Measurements from ENCODE around the gene SYNPO2.
"Not testable (repeated sequence)": the region's sequence is repeated elsewhere in the genome, so short reads cannot be mapped to it uniquely, and the experiment has no call there.

The SYNPO2 gene

DNA sequence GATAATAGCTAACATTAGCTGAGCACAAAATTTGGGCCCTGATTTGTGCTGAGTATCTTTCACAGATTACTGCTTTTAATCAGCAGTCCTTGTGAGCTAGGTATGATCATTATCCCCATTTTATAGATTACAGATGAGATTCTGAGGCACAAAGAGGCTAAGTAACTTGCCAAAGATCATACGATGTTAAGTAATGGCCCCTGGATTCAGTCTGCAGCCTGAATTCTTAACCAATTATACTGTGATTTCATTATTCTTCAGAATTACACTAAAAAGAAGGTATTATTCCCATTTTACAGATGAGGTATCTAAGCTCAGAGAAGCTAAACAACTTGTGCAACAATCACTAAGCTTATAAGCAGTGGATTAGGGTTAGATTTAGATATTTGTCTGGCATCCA lies 149.1 kb downstream of the SYNPO2 start:
- no peak for DNase-seq

DNA sequence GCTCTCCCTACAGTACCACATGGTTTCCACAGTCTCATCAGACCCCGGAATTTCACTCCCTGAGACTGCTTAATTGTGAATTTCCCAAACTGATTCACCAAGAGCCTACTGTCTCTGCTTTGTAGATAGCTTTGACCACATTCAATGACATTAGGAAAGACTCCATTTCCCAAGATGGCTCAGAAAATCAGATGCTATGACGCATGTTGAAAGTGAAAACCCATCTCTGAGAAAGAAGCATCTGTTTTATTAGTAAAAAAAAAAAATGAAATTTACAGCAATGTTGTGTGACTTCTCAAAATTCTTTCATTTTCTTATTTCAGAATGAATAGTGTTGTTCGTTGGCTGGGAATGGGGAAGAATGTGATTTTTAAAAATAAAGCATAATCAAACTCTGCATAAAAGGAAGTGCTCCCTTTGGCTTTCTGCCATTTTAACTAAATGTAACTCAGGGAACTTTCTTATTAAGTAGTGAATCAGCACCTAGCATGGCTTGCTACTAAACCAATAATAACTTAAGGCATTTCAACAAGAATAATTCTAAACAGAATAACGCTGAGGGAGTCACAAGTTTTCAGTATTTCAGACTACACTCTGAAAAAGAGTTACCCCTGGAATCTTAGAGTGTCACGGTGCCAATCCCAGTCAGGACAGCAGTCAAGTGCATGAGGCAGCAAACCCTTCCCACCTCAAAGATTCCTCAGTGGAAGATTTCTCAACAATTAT lies 149.6 kb downstream of the SYNPO2 start:
- DNase-seq = no peak

DNA sequence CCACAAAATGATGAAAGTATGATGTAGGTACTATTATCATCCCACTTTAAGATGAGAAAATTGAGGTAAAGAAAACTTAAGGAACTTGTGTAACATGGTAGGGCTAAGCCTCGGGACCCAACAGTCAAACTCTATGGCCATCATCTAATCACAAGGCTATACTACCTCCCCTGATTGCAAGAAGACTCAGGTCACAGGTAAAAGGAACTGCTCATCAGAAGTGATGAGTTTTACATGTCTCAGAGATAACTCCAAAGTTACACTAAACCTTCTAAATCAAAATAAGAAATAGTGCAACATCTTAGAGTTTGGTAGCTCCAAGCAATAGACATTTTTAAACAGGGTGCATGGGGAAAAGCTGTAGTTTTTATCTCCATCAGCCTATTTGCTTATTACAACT lies 150.5 kb downstream of the SYNPO2 start:
- DNase-seq = no peak

DNA sequence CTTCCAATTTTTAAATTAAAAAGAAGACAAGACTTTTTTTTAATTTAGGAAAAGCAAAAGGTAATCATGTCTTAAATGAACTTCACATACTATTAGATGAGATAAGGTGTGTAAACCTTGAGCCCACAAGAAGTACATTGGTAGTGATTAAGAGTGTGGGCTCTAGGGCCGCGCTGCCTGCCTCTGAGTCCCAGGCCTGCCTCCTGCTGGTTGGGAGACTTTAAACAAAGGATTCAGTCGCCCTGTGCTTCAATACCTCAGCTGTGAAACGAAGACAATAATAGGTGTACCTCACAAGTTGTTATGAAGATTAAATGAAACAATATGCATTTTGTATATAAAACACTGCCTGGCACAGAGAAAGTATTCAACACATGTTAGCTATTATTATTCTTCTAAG lies 151.1 kb downstream of the SYNPO2 start:
- no peak for DNase-seq

DNA sequence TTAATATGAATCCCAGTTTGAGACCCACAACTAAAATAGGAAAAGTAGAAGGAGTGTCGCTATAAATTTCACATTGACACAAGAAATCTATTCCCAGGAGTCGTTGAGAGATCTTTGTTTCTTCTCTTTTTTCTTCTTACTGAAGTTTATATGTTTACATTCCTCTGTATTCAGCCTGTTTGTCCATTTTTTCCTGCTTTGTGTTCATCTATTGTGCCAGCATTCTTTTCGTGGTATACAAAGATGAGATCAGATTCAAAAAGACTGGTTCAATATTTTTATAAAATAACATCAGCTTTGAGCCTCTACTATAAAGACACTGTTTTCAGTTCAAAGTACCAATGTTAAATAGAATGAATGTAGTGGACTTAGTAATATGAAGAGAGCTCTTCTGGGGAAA lies 151.6 kb downstream of the SYNPO2 start:
- DNase-seq = no peak

DNA sequence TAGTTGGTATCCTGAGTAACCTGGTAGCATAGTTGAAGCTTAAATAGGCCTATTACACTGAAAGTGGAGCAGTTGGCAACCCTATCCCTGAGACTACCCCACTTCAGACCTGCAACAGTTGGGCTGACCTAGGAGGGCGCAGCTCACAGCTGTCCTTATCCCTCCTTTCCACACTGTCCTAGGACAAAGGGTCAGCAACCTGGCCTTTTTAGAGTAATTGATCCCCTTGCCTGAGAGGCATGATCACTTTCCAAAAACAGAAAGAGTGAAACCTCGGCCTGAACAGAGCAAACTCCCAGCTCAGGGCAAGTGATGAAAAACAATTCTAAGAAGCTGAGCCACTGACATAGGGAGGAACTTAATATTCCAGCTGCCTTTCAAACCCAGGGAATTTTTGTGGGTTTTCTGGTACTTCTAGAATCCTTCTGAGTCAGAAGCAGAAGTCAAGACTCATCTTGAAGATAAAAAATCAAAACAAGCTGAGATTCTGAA lies 152.1 kb downstream of the SYNPO2 start:
- no peak for DNase-seq

DNA sequence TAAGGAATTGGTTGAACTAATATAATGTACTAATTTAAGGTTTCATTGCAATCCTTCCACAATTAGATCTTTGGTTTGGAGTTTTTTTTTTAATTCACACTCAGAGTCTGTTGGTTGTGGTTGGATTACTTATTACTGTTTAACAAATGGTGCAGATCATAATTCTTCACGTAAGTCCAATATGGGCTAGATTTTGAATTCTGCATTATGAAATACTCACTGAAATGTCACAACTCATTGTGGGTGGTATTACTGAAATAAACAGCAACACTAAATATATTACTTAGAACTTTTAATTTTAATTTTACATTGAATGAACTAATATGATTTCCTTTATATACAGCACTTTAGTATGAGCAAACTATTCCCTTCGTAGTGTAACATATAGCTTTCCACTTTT lies 152.7 kb downstream of the SYNPO2 start:
- DNase-seq = no peak

DNA sequence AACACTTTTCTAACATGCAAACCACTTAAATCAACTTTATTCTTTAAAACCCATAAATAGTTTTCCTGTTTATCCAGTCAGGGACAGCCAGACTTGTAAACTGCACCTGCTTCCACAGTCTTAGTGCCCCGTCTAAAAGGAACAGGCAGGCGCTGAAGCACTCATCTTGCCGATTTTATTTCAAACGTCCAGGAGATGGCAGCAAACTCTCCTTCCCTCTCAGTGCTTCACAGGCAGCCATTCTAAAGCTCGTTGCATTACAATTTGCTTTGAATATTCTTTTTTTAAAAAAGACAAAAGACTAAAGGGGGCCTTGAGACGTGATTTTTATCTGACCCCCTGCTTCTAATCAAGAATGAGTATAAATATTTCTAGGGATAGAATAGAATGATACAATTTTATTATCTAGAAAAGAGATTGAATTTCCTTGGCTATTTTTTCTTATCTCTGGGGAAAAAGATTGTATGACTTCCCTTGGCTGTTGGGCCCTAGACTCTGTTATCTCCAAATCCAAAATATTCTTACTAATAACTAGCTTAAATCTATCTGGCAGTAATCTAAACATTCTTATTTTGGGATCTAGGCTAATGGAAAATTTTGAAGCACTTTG lies 153.4 kb downstream of the SYNPO2 start:
- peak; percentile 24 for DNase-seq

DNA sequence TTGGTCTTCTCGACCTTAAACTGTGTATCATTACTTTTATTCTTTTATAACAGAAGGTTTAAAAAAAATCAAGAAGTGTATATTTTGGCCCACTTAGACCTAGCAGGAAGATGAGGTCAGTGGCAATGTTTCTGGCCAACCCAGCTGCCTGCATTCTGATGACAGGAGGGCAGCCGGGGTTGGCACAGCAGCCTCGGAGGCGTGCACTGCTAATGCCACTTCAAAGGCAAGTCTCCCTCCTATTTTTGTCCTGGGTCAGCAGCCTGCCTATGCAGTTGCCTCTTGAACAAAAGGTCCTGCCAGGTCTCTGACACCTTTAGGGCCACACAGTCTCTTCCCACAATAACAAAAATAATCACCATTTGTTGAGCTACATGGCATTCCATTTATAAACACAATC lies 157.6 kb downstream of the SYNPO2 start:
- no peak for DNase-seq

DNA sequence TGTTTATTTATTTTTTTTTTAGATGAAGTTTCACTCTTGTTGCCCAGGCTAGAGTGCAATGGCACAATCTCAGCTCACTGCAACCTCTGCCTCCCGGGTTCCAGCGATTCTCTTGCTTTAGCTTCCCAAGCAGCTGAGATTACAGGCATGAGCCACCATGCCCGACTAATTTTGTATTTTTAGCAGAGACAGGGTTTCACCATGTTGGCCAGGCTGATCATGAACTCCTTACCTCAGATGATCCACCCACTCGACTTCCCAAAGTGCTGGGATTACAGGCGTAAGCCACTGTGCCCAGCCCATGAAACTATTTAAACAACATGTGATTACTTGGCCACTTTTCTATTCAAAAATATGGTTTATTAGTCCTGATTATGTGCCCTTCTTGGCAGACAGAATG lies 158.4 kb downstream of the SYNPO2 start:
- DNase-seq = not testable (repeated sequence)

DNA sequence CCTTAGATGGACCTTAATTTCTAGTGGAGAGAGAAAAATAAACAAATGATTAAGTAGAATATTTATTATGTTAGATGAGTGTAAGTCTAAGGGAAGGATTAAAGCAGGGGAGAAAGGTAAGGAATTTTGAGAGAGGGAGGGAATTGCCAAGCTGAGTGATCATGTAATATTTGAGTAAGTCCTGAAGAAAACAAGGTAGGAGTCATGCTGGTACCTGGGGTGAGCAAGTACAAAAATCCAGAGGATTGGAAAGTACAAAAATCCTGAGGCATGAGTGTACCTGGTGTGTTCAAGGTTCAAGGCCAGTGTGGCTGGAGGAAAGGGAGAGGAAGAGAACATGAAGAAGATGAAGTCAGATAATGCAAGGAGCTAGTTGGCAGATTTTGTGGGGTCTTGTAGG lies 159.8 kb downstream of the SYNPO2 start:
- DNase-seq = no peak

DNA sequence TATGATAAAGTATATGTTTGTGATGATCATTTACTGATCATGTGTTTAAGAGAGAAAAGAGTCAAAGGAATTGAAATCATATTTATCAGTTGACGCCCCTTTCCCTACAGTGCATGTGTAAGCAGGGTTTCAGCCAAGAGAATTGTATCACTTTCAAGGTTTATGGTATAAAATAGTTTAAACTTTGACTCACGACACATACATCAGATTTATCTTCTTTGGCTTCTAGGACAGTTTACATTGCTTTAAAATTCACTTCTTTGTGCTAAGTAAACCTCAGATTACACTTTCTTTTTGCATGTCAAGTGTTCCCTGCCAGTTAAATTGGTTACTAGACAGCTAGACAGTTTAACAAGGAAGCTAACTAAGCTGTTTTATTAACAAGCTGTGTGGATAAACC lies 160.7 kb downstream of the SYNPO2 start:
- DNase-seq = no peak

DNA sequence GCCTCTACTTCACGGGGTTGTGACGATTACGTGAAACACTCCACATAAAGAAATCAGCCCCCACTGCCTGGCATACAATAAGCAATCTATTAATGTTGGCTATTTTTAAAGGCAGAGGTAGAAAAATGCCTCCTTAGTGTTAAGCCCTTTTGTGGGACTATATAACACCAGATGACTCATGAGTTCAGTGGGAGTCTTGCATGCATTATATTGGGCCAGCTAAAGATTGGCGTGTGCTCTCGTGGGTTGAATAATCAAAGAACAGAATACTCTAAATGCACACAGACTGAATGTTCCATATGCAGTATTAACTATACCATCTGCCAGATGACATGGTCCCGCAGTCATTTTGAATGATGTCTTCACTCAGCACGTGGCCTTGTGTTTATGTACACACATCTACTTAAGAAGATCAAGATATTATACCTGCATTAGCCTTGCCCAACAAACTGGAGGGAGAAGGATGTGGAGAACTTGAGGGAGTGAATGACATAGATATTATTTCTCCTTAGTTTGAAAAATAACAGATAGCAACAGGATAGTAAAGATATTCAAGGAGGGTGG lies 162.0 kb downstream of the SYNPO2 start:
- no peak for DNase-seq

DNA sequence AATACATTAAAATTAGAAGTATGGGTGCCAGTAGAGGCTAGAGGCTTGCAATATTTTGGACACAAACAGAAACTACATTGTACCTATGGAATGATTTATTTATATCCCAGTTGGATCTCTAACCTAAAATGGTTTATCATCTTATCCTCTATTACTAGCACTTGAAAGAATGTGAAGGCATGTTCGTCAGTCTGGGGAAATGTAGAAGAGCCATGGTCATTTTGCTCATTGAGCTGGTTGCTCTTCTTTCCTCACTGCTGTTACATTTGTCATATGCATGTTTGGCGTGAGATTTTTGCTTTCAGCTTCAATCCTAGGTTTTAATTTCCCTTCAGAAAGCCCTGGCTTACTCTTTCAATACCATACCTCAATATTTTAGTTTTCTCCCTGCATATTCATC lies 164.6 kb downstream of the SYNPO2 start:
- no peak for DNase-seq

DNA sequence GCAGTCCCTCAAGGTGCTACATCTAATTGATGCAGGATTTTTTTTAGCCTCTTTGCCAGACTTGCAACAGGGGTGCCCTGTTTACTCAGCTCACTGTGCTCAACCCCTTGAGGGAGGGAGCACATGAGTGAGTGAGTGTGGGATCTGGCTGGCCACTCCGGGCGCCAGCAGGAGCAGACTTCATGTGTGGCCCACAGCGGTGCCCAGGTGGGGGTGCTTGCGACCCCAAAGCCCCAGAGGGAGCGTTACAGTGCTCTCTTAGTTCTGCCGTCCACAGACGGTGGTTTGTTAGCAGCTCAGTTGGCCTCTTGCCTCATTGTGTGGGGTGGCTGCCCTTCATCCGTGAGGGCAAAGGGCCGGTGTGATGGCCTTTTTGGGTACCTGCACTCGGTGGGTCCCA lies 165.3 kb downstream of the SYNPO2 start:
- DNase-seq = no peak

DNA sequence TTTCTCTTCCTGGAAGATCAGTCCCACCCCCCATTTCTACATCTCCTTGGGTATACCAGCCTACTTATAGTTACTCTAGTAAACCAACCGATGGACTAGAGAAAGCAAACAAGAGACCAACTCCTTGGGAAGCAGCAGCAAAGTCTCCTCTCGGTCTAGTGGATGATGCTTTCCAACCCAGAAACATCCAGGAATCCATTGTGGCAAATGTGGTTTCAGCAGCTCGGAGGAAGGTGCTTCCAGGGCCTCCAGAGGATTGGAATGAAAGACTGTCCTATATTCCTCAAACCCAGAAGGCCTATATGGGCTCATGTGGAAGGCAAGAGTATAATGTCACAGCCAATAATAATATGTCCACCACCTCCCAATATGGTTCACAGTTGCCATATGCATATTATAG lies 168.8 kb downstream of the SYNPO2 start:
- no peak for DNase-seq

DNA sequence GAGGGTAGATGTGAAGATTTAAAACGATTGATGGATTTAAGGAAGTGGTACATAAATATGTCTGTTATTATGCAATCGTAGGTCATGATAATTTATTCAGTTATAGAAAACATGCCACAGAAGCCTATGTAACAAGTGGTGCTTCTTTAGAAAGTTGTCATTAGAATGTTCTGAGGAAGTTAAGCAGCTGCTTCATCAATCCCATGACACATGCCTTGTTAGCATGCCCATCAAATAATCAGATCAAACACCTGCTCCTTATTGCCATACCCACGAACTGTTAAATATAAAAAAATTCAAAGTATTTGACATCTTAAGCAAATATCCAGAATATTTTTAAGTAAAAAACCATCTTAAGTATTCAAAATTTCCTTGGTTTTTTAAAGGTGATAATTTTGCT lies 170.6 kb downstream of the SYNPO2 start:
- DNase-seq = no peak

DNA sequence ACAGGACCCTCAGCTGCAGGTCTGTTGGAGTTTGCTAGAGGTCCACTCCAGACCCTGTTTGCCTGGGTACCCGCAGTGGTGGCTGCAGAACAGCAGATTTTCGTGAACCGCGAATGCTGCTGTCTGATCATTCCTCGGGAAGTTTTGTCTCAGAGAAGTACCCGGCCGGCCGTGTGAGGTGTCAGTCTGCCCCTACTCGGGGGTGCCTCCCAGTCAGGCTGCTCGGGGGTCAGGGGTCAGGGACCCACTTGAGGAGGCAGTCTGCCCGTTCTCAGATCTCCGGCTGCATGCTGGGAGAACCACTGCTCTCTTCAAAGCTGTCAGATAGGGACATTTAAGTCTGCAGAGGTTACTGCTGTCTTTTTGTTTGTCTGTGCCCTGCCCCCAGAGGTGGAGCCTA lies 178.5 kb downstream of the SYNPO2 start:
- DNase-seq = not testable (repeated sequence)

DNA sequence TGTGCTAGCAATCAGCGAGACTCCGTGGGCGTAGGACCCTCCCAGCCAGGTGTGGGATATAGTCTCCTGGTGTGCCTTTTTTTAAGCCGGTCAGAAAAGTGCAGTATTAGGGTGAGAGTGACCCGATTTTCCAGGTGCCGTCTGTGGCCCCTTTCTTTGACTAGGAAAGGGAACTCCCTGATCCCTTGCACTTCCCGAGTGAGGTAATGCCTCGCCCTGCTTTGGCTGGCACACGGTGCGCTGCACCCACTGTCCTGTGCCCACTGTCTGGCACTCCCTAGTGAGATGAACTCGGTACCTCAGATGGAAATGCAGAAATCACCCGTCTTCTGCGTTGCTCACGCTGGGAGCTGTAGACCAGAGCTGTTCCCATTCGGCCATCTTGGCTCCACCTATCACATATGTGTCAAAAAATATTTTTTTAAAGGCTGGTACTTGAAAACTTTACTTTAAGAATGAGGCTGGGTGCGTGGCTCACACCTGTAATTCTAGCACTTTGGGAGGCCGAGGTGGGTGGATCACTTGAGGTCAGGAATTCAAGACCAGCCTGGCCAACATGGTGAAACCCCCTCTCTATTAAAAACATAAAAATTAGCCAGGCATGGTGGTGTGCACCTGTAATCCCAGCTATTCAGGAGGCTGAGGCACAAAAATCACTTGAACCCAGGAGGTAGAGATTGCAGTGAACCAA lies 179.2 kb downstream of the SYNPO2 start:
- not testable (repeated sequence) for DNase-seq

DNA sequence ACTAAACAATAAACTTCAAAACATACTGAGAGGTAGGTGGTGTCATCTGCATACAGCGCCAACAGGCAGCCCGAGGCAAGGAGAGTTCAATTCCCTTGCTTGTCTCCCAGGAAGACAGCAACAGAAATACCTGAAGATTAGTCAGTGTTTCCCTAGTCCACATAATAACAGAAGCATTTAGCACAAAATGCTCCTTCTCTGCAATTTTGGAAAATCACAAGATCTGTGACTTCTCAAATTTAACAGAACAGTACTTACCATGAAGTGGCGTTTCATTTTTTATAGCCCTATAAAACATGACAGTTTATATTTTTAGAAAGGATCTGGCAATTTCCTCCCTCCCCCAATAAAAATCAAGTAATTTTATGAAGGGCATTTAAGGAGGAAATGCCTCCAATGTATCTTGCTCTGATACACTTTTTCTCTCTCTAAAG lies 179.9 kb downstream of the SYNPO2 start:
- DNase-seq = no peak

DNA sequence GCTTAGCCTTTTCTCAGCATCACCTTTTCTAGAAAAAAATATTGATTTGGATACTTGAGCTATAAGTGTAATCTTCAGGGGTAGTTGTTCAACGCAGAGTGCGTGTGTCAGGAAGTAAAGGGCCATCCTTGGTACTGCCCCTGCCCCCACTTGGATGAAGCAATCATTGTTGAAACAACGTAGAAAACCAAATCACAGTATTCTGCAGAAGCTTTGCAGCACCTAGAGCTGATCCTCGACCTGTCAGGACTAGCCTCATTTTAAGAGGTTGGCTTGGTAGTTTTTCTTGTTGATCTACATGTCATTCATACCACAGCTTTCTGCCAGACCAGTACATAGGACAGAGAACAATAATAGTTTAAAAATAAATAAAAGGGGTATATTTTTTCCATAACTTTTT lies 181.6 kb downstream of the SYNPO2 start:
- no peak for DNase-seq

DNA sequence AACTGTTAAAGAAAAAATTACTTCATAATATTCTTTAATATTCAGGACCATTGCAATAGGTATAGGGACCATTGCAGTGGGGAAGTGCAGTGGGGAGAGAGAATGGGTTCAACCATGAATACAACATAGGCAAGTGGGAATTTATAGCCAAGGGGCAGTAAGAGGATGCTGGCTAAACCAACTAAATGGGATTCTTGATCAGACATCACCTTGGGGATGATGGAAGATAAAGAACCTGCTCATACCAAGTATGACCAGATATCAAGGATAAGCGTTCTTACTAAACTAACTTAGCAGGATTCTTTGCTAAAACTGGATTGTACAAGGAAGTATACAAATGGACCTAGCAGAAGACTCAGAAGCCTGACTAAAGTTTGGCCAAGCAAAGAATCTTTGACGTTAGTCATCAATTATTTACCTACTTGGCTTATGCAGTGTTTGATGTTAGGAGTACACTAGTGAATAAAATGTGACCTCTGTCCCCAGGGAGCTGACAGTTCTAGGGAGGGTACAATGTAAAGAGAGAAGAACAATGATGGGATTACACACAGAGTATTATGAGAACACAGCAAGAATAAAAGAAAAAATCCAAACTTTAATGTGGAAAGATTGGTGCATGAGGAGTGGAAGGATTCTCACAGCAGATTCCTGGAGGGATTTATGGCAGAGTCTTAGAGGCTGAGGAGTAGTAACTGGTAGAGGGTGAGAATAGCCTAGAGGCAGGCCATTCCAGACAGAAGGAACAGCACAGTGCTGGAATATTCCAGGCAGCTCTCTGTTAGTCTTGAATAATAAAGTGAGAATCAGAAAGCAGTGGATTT lies 192.3 kb downstream of the SYNPO2 start:
- no peak for DNase-seq

DNA sequence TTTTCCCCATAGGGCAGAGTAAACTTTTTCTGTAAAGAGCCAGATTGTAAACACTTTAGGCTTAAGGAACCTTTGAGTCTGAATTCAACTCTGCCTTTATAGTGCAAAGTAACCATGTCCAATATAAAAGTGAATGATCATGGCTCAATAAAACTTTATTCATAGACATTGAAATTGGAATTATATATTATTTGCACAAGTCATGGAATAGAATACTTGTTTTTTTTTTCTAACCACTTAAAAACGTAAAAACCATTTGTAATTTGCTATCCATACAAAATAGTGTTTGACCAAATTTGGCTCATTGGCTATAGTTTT lies 192.8 kb downstream of the SYNPO2 start:
- DNase-seq = no peak
